Measurements from ENCODE around the gene WDR17. TPM values are rescaled to one million over a fixed set of nuclear protein-coding genes. Genes with fewer than 3 reads are reported as not detected.
A peak's percentile ranks its signal among the peaks of the same experiment; 100 is the strongest.

Gene WDR17
- total RNA-seq, 1 donor from 2014 or later, result 3.2 TPM

- Histone ChIP-seq H3K9me3 (no peaks in the 10 kb centered on the region), H3K27ac (no peak overlapping the region), H3K4me3 (no peak overlapping the region), H3K4me1 (peaks cover 7% of the 10 kb centered on the region), H3K36me3 (no peaks in the 10 kb centered on the region), H3K27me3 (no peaks in the 10 kb centered on the region)
- DNase-seq, result no peak
- TF ChIP-seq, protein P1, sequence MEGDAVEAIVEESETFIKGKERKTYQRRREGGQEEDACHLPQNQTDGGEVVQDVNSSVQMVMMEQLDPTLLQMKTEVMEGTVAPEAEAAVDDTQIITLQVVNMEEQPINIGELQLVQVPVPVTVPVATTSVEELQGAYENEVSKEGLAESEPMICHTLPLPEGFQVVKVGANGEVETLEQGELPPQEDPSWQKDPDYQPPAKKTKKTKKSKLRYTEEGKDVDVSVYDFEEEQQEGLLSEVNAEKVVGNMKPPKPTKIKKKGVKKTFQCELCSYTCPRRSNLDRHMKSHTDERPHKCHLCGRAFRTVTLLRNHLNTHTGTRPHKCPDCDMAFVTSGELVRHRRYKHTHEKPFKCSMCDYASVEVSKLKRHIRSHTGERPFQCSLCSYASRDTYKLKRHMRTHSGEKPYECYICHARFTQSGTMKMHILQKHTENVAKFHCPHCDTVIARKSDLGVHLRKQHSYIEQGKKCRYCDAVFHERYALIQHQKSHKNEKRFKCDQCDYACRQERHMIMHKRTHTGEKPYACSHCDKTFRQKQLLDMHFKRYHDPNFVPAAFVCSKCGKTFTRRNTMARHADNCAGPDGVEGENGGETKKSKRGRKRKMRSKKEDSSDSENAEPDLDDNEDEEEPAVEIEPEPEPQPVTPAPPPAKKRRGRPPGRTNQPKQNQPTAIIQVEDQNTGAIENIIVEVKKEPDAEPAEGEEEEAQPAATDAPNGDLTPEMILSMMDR (IDR thresholded peaks at IDR 0.05), result no peak
- intact Hi-C loops (cut with DNase I), result no loop called here
- peak; percentile 34 for ATAC-seq
Observed at GRCh38 chr4:176043838-176044588, 21.6 kb upstream of the WDR17 start.

GRCh38 chr4:176044589-176044951 is 21.1 kb upstream of the WDR17 start:
- Histone ChIP-seq H3K36me3 (no peaks in the 10 kb centered on the region), H3K27me3 (no peaks in the 10 kb centered on the region), H3K4me3 (no peak overlapping the region), H3K4me1 (peaks cover 7% of the 10 kb centered on the region), H3K9me3 (no peaks in the 10 kb centered on the region), H3K27ac (no peak overlapping the region)
- TF ChIP-seq, protein P1 (IDR thresholded peaks at IDR 0.05), result no peak
- intact Hi-C loops (cut with DNase I), result no loop called here
- DNase-seq, result no peak
- ATAC-seq, result peak; percentile 38

GRCh38 chr4:176048631-176049030 is 17.0 kb upstream of the WDR17 start:
- Histone ChIP-seq H3K27me3 (no peaks in the 10 kb centered on the region), H3K36me3 (no peaks in the 10 kb centered on the region), H3K4me3 (no peak overlapping the region), H3K4me1 (peaks cover 7% of the 10 kb centered on the region), H3K27ac (no peak overlapping the region), H3K9me3 (no peaks in the 10 kb centered on the region)
- no peak for ATAC-seq
- TF ChIP-seq, protein P1 (IDR thresholded peaks at IDR 0.05), result no peak
- DNase-seq, result no peak
- intact Hi-C loops (cut with DNase I), result no loop called here

- no peak for ATAC-seq
- Histone ChIP-seq H3K27me3 (no peaks in the 10 kb centered on the region), H3K9me3 (no peaks in the 10 kb centered on the region), H3K27ac (no peak overlapping the region), H3K4me3 (no peak overlapping the region), H3K36me3 (no peaks in the 10 kb centered on the region), H3K4me1 (no peaks in the 10 kb centered on the region)
- TF ChIP-seq, protein P1 (IDR thresholded peaks at IDR 0.05), result no peak
- no peak for DNase-seq
- intact Hi-C loops (cut with DNase I), result no loop called here
Observed at GRCh38 chr4:176052744-176053143, 12.9 kb upstream of the WDR17 start.

- TF ChIP-seq, protein P1 (IDR thresholded peaks at IDR 0.05), result no peak
- Histone ChIP-seq H3K4me1 (no peaks in the 10 kb centered on the region), H3K27ac (no peak overlapping the region), H3K9me3 (no peaks in the 10 kb centered on the region), H3K36me3 (no peaks in the 10 kb centered on the region), H3K27me3 (no peaks in the 10 kb centered on the region), H3K4me3 (no peak overlapping the region)
- DNase-seq (no peak), ATAC-seq (no peak)
- intact Hi-C loops (cut with DNase I), result no loop called here
Observed at GRCh38 chr4:176053785-176054184, 11.9 kb upstream of the WDR17 start.
